ENCODE results near the gene ARMH4. TPM values are rescaled to one million over a fixed set of nuclear protein-coding genes. Genes with fewer than 3 reads are reported as not detected.
A peak's percentile ranks its signal among the peaks of the same experiment; 100 is the strongest.

Gene ARMH4
- total and polyA plus RNA-seq, 4 donors, result 0.38 to 3.2 (median 0.54) TPM

- Histone ChIP-seq H3K4me1 (ENCODE audit: control insufficient read depth in 4 of 4, insufficient read depth in 4 of 4, low read length in 3 of 4) (no peaks in the 10 kb centered on the region), H3K36me3 (ENCODE audit: control insufficient read depth in 4 of 4, insufficient read depth in 3 of 4, low read depth in 1 of 4, low read length in 3 of 4) (no peaks in the 10 kb centered on the region), H3K9ac (ENCODE audit: low read depth in 1 of 2, low read length in 2 of 2) (no peak overlapping the region), H3K27ac (ENCODE audit: low read depth in 1 of 2, low read length in 2 of 2) (no peak overlapping the region), H3K9me3 (ENCODE audit: control insufficient read depth in 4 of 4, low read length in 3 of 4) (no peaks in the 10 kb centered on the region), H3K27me3 (ENCODE audit: control insufficient read depth in 4 of 4, insufficient read depth in 4 of 4, low read length in 3 of 4) (no peaks in the 10 kb centered on the region), H3K4me3 (ENCODE audit: low read depth in 1 of 3, low read length in 3 of 3) (no peak overlapping the region)
- no peak for DNase-seq (ENCODE audit: low spot score)
- no peak for TF ChIP-seq RAD21 (IDR thresholded peaks at IDR 0.05)
- WGBS, result 96% methylated on average over 1 of the region's 1 CpG
Measured at GRCh38 chr14:58108717-58109116, 43.3 kb downstream of the ARMH4 start.

GRCh38 chr14:58107947-58108552 lies 44.0 kb downstream of the ARMH4 start:
- 19% methylated on average over 4 of the region's 4 CpGs for WGBS
- H3K4me3 ChIP-seq (ENCODE audit: low read depth in 1 of 3, low read length in 3 of 3), result no peak overlapping the region
- TF ChIP-seq SP1 (IDR thresholded peaks at IDR 0.05), result no peak
- TF ChIP-seq HNF4G (IDR thresholded peaks at IDR 0.05), result no peak
- TF ChIP-seq RAD21 (IDR thresholded peaks at IDR 0.05), result peak; percentile 91 to 93
- peak; percentile 78 for TF ChIP-seq CTCF (IDR thresholded peaks at IDR 0.05; ENCODE audit: low read depth, low read length, missing input control)
- TF ChIP-seq MAX (IDR thresholded peaks at IDR 0.05), result no peak
- DNase-seq (ENCODE audit: low spot score), result peak; percentile 42
- H3K27ac ChIP-seq (ENCODE audit: low read depth in 1 of 2, low read length in 2 of 2), result no peak overlapping the region
- peaks cover 0 to 2% (median 0%) of the 10 kb centered on the region in 4 donors for H3K27me3 ChIP-seq (ENCODE audit: control insufficient read depth in 4 of 4, insufficient read depth in 4 of 4, low read length in 3 of 4)
- no peaks in the 10 kb centered on the region for H3K36me3 ChIP-seq (ENCODE audit: control insufficient read depth in 4 of 4, insufficient read depth in 3 of 4, low read depth in 1 of 4, low read length in 3 of 4)
- H3K9ac ChIP-seq (ENCODE audit: low read depth in 1 of 2, low read length in 2 of 2), result no peak overlapping the region
- H3K4me1 ChIP-seq (ENCODE audit: control insufficient read depth in 4 of 4, insufficient read depth in 4 of 4, low read length in 3 of 4), result no peaks in the 10 kb centered on the region
- no peaks in the 10 kb centered on the region for H3K9me3 ChIP-seq (ENCODE audit: control insufficient read depth in 4 of 4, low read length in 3 of 4)

GRCh38 chr14:58107041-58107440 lies 45.0 kb downstream of the ARMH4 start:
- no peak overlapping the region for H3K27ac ChIP-seq (ENCODE audit: low read depth in 1 of 2, low read length in 2 of 2)
- 61% methylated on average over 1 of the region's 1 CpG for WGBS
- TF ChIP-seq GABPA (IDR thresholded peaks at IDR 0.05 in 1 of 2, conservative IDR thresholded peaks at IDR 0.05 in 1 of 2), result no peak
- TF ChIP-seq HNF4G (IDR thresholded peaks at IDR 0.05), result no peak
- TF ChIP-seq SP1 (IDR thresholded peaks at IDR 0.05), result no peak
- no peak for TF ChIP-seq MAX (IDR thresholded peaks at IDR 0.05)
- no peak for TF ChIP-seq ATF3 (IDR thresholded peaks at IDR 0.05)
- TF ChIP-seq TAF1 (conservative IDR thresholded peaks at IDR 0.05), result no peak
- TF ChIP-seq RXRA (IDR thresholded peaks at IDR 0.05), result no peak
- TF ChIP-seq FOXA2 (IDR thresholded peaks at IDR 0.05), result no peak
- TF ChIP-seq NR2F2 (IDR thresholded peaks at IDR 0.05), result no peak
- no peak for TF ChIP-seq JUND (IDR thresholded peaks at IDR 0.05)
- no peak for TF ChIP-seq EGR1 (IDR thresholded peaks at IDR 0.05; ENCODE audit: low read depth in 2 of 2)

More at GRCh38 chr14:58107041-58107440, 45.0 kb downstream of the ARMH4 start:
- no peak for DNase-seq (ENCODE audit: low spot score)
- H3K27me3 ChIP-seq (ENCODE audit: control insufficient read depth in 4 of 4, insufficient read depth in 4 of 4, low read length in 3 of 4), result peaks cover 0 to 2% (median 0%) of the 10 kb centered on the region in 4 donors
- no peaks in the 10 kb centered on the region for H3K4me1 ChIP-seq (ENCODE audit: control insufficient read depth in 4 of 4, insufficient read depth in 4 of 4, low read length in 3 of 4)
- no peaks in the 10 kb centered on the region for H3K9me3 ChIP-seq (ENCODE audit: control insufficient read depth in 4 of 4, low read length in 3 of 4)
- H3K9ac ChIP-seq (ENCODE audit: low read depth in 1 of 2, low read length in 2 of 2), result no peak overlapping the region
- no peaks in the 10 kb centered on the region for H3K36me3 ChIP-seq (ENCODE audit: control insufficient read depth in 4 of 4, insufficient read depth in 3 of 4, low read depth in 1 of 4, low read length in 3 of 4)
- no peak overlapping the region for H3K4me3 ChIP-seq (ENCODE audit: low read depth in 1 of 3, low read length in 3 of 3)

All from liver (tissue), 9 donors.